NCI-H1436 treated with DMSO at 0.1 percent for 48 hours (cell line): Measurements from ENCODE around the gene SCML2.
"Not testable (repeated sequence)": the region's sequence is repeated elsewhere in the genome, so short reads cannot be mapped to it uniquely, and the experiment has no call there.

Experiments used
- DNase-seq: peaks from one replicate; lab custom pipeline; 2025; lab: John Stamatoyannopoulos, UW

The SCML2 gene

DNA sequence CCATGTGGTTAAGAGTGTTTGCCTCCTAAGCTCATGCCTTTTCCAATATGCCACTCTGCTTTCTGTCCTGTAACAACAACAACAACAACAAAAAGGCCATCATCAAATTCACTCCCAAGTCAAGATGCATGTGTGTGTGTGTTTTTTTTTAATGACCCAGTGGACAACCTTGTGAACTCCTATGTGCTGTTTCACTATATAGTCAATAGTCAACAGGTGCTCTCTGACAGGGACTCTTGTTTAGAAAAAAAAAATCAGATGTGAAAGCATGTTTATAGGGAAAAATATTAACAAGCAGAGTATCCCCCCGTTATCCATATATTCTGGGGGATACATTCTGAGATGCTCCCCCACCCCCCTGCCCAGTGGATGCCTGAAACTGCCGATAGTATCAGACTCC lies 83.2 kb downstream of the SCML2 start:
- DNase-seq = no peak

DNA sequence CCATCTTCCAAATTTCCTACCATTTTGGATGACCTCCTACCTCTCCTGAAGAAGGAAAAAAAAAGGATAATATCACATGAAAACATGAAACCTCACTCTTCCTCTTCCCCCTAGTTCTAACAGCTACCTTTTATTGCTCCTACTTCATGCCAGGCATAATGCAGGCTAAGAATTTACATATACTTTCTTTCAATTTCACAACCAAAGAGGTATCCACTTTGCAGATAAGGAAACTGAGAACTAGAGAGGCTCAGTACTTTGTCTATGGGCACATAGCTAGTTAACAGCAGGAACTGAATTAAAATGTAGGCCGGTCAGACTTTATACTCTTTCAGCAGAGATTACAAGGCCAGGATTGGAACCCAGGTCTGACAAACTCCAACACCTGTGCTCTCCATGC lies 99.4 kb downstream of the SCML2 start:
- no peak for DNase-seq

GRCh38 chrX:18252644-18253359 lies 101.7 kb downstream of the SCML2 start:
- no peak for DNase-seq

DNA sequence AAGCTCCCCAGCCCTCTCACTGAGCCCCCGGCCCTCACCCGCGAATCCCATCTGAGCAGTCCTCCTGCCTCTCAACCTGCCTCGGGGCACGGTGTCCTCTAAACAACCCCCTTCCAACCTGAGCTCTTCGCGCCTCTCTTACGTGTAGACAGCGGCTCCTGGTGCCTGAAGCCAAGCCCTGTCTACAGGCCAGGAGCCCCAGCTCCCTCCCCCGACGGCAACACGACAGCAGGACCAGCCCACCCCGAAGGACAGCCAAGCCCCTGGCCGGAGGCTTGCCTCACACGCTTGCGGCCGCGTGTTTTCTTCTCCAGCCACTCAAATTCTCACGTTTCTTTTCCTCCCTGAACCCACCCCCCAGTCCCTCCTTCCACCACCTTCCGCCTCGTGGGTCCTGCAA lies 124.8 kb downstream of the SCML2 start:
- DNase-seq = not testable (repeated sequence)

DNA sequence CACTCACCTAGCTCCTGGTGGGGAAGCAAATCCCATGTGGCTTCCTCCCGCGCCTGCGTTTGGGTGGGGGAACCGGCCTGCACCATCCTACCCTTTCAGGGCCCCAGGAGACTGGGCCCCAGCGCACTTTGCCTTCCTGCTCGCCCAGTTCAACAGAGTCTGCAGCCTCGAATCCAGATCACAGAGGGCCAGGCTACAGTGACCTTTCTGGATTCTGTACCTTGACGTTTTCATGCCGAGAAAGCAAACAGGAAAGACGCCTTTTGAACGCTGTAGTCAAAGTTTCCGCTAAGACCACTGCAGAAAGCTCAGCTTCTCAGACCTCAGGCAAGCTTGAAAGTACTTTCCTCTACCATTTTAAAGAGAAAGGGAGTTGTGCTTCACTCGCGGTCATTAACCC lies 126.4 kb downstream of the SCML2 start:
- no peak for DNase-seq

GRCh38 chrX:18227458-18227857 lies 127.0 kb downstream of the SCML2 start:
- no peak for DNase-seq

- no peak for DNase-seq
Observed at GRCh38 chrX:18220786-18221185, 133.7 kb downstream of the SCML2 start, which contains the start of gene BEND2. Gene BEND2 (minus strand): TSS chrX:18220886. CDS start chrX:18220750, 136 bp downstream.

DNA sequence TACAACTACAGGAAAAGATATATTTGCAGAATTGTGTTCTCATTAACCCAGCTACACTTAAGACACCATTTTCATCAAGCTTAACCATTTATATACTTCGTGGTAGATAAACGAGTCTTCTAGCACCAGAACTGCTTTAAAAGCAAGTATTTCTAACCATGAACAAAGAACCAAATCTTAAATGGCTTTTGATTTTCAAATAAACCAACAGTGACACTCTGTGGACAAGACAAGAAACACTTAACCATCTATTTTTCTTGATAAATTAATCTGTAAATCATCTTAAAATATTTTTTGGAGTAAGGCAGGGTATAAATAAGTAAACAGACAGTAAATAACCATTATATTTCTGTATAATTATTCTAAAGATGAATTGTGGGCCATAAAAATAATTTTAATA lies 144.0 kb downstream of the SCML2 start:
- no peak for DNase-seq

DNA sequence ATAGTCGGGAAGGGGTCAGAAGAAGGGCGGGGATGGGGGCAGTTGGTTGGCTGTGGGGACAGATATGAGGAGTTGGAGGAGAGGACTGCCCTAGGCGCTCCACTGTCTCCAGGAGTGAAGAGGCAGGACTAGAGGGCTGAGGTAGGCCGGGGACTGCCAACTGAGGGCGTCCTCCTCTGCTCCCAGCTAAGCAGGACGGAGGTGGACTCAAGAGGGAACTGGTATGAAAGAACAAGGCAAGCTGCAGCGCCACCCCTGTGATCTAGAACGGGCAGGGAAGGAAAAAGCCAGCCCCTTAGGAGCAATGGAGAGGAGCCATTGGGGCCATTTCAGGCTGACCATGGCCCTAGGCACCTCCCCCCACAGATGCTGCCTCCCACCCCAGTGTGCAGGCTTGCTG lies 147.8 kb downstream of the SCML2 start:
- DNase-seq = no peak

DNA sequence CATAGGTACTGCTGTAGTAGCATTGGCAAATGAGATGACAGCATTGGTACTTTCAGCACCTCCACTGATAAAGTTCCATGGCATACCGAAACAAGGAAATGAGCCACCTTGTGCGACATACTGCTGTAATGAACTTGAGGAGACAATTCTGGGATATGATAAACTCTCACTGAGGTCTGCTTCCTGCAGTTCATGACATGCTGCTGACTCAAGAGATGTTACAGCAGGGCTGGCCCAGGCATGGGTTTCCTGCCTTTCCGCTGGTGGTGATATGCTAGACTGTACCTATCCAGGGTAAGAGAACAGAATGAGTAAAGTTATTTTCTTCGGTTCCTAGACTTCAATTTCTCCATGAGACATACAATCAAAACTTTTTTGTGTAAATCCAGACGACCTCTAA lies 150.9 kb downstream of the SCML2 start:
- DNase-seq = no peak

- DNase-seq = no peak
Observed at GRCh38 chrX:18194688-18195087, 159.8 kb downstream of the SCML2 start.
